WTC11 (cell line): ENCODE data around the gene KRABD2.

Source experiments
- ATAC-seq: fragments of 200-7000 bp; cut with Tn5 transposase; 2 replicates; pipeline ENCODE4 v1.10.0; 2021; ENCODE audit warnings: mild to moderate bottlenecking, moderate library complexity
- CTCF ChIA-PET: fragments of 300-600 bp; sonication (Branson Sonifier 250); formaldehyde crosslinking; loops from one replicate; lab custom pipeline; 2021; ENCODE audit warnings: antibody characterized with exemption; lab: Charles Lee
- POLR2A ChIA-PET: fragments of 350-600 bp; sonication (Branson Sonifier 250); formaldehyde crosslinking; loops from one replicate; lab custom pipeline; 2021; ENCODE audit warnings: antibody characterized with exemption; lab: Charles Lee
- DNase-seq: peaks from one replicate; pipeline ENCODE4 v3.0.0; 2021; ENCODE audit warnings: low spot score
- H3K27ac Mint-ChIP-seq: 2 replicates; pipeline ENCODE4 v1.8.0; 2021; ENCODE audit warnings: mixed read lengths
- H3K27me3 Mint-ChIP-seq: 2 replicates; pipeline ENCODE4 v1.8.0; 2021; ENCODE audit warnings: low read depth, mild to moderate bottlenecking, moderate library complexity, mixed read lengths
- H3K36me3 Mint-ChIP-seq: 2 replicates; pipeline ENCODE4 v1.8.0; 2021; ENCODE audit warnings: mixed read lengths
- H3K4me1 Mint-ChIP-seq: 2 replicates; pipeline ENCODE4 v1.8.0; 2022; ENCODE audit warnings: mixed read lengths
- H3K4me3 Mint-ChIP-seq: 2 replicates; pipeline ENCODE4 v1.8.0; 2021; ENCODE audit warnings: mild to moderate bottlenecking, moderate library complexity, mixed read lengths
- H3K9me3 Mint-ChIP-seq: 2 replicates; pipeline ENCODE4 v1.8.0; 2021; ENCODE audit warnings: mixed read lengths
- ATF1 ChIP-seq: sonication (generic); formaldehyde crosslinking; IDR thresholded peaks from 2 replicates; pipeline ENCODE4 v1.8.1; 2023; ENCODE audit warnings: mild to moderate bottlenecking, moderate library complexity, missing genetic modification reagents
- NFYB ChIP-seq: sonication (generic); formaldehyde crosslinking; conservative IDR thresholded peaks from 2 replicates; pipeline ENCODE4 v1.8.0; 2022; ENCODE audit warnings: low read depth, missing genetic modification reagents
- SOX15 ChIP-seq: fragments of 250-450 bp; sonication (Bioruptor Pico); IDR thresholded peaks from 2 replicates; pipeline ENCODE4 v1.9.0; 2021; ENCODE audit warnings: mild to moderate bottlenecking
- SP1 ChIP-seq: sonication (generic); formaldehyde crosslinking; conservative IDR thresholded peaks from 2 replicates; pipeline ENCODE4 v1.8.1; 2022; ENCODE audit warnings: missing genetic modification reagents
- TP53 ChIP-seq: sonication (generic); formaldehyde crosslinking; IDR thresholded peaks from 2 replicates; pipeline ENCODE4 v1.8.1; 2023; ENCODE audit warnings: mild to moderate bottlenecking, missing genetic modification reagents
- ZNF121 ChIP-seq: sonication (generic); formaldehyde crosslinking; IDR thresholded peaks from 2 replicates; pipeline ENCODE4 v1.8.0; 2023; ENCODE audit warnings: missing genetic modification reagents
- ZNF317 ChIP-seq: sonication (generic); formaldehyde crosslinking; IDR thresholded peaks from 2 replicates; pipeline ENCODE4 v1.8.1; 2023; ENCODE audit warnings: low read depth, mild to moderate bottlenecking, moderate library complexity, missing genetic modification reagents, borderline replicate concordance
- TF ChIP-seq, protein P1 (sequence below): fragments of 250-450 bp; sonication (Bioruptor Pico); IDR thresholded peaks from 2 replicates; pipeline ENCODE4 v1.9.0; 2021; ENCODE audit warnings: mild to moderate bottlenecking
- TF ChIP-seq, protein P2 (sequence below): sonication (generic); formaldehyde crosslinking; IDR thresholded peaks from 2 replicates; pipeline ENCODE4 v1.8.1; 2023; ENCODE audit warnings: mild to moderate bottlenecking, missing genetic modification reagents, moderate library complexity
- TF ChIP-seq, protein P3 (sequence below): sonication (generic); formaldehyde crosslinking; IDR thresholded peaks from 2 replicates; pipeline ENCODE4 v1.8.1; 2023; ENCODE audit warnings: mild to moderate bottlenecking, missing genetic modification reagents, moderate library complexity
- TF ChIP-seq, protein P4 (sequence below): sonication (generic); formaldehyde crosslinking; IDR thresholded peaks from 2 replicates; pipeline ENCODE4 v1.8.0; 2022; ENCODE audit warnings: mild to moderate bottlenecking, missing genetic modification reagents
- TF ChIP-seq, protein P5 (sequence below): sonication (generic); formaldehyde crosslinking; IDR thresholded peaks from 2 replicates; pipeline ENCODE4 v1.8.1; 2022; ENCODE audit warnings: low read depth, mild to moderate bottlenecking, moderate library complexity, missing genetic modification reagents, borderline replicate concordance
- TF ChIP-seq, protein P6 (sequence below): fragments of 250-450 bp; sonication (Bioruptor Pico); IDR thresholded peaks from 2 replicates; pipeline ENCODE4 v2.1.2; 2022; ENCODE audit warnings: mild to moderate bottlenecking, moderate library complexity
- TF ChIP-seq, protein P7 (sequence below): sonication (generic); formaldehyde crosslinking; IDR thresholded peaks from 2 replicates; pipeline ENCODE4 v1.8.1; 2023; ENCODE audit warnings: mild to moderate bottlenecking, missing genetic modification reagents, borderline replicate concordance
- TF ChIP-seq, protein P8 (sequence below): sonication (generic); formaldehyde crosslinking; IDR thresholded peaks from 2 replicates; pipeline ENCODE4 v1.8.1; 2022; ENCODE audit warnings: mild to moderate bottlenecking, missing genetic modification reagents, moderate library complexity, borderline replicate concordance
- TF ChIP-seq, protein P9 (sequence below): sonication (generic); formaldehyde crosslinking; IDR thresholded peaks from 2 replicates; pipeline ENCODE4 v1.8.0; 2022; ENCODE audit warnings: mild to moderate bottlenecking, missing genetic modification reagents

The KRABD2 gene

DNA sequence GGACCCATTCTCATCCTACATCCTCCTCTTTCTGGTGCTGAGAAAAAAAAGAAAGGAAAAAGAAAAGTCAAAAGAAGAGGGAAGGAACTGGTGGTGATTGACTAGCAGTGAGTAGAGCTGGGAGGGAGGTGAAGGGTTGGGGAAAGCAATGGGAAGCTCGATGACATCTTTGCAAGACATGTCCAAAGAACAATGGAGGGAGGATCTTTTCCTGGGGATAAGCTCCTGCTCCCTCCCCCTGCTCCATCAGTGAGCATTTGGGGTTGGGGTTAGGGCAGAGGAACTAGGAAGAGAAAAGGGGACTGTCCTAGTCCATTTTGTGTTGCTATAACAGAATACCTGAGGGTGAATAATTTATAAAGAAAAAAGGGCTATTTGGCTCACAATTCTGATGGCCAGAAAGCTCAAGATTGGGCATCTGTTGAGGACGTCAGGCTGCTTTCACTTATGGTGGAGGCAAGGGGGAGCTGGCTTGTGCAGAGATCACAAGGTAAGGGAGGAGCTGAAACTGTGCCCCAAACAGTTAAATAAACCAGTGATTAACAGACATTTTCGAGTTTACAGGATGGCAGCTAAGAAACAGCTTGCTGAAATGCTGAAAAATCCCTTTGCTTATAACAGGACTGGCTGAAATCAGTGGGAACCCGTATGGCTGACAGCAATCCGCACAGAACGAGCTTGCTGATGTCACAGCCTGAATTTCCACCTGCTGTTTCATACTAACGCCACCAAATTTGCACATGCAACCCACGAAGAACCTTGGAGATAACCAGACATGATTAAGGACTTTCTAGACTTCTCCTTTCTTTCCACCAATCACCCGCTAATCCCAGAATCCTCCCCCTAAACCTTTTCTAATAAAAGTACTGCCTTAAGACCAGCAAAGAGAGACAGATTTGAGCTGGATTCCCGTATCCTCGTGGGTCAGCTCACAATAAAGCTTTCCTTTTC lies 38.4 kb downstream of the KRABD2 start:
- Mint-ChIP-seq H3K9me3 (no peaks in the 10 kb centered on the region), H3K36me3 (no peaks in the 10 kb centered on the region), H3K4me1 (peaks cover 19% of the 10 kb centered on the region), H3K4me3 (no peak overlapping the region), H3K27me3 (no peaks in the 10 kb centered on the region), H3K27ac (peak overlapping the region; percentile 60)
- no peak for ATAC-seq
- TF ChIP-seq, protein P1, sequence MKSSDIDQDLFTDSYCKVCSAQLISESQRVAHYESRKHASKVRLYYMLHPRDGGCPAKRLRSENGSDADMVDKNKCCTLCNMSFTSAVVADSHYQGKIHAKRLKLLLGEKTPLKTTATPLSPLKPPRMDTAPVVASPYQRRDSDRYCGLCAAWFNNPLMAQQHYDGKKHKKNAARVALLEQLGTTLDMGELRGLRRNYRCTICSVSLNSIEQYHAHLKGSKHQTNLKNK (CRISPR knock-in tag): no peak
- TF ChIP-seq, protein P2, sequence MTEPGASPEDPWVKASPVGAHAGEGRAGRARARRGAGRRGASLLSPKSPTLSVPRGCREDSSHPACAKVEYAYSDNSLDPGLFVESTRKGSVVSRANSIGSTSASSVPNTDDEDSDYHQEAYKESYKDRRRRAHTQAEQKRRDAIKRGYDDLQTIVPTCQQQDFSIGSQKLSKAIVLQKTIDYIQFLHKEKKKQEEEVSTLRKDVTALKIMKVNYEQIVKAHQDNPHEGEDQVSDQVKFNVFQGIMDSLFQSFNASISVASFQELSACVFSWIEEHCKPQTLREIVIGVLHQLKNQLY (CRISPR knock-in tag): no peak
- TF ChIP-seq NFYB: no peak
- no peak for TF ChIP-seq ATF1
- no peak for TF ChIP-seq SP1
- no peak for TF ChIP-seq ZNF121 (CRISPR knock-in tag)
- TF ChIP-seq, protein P3, sequence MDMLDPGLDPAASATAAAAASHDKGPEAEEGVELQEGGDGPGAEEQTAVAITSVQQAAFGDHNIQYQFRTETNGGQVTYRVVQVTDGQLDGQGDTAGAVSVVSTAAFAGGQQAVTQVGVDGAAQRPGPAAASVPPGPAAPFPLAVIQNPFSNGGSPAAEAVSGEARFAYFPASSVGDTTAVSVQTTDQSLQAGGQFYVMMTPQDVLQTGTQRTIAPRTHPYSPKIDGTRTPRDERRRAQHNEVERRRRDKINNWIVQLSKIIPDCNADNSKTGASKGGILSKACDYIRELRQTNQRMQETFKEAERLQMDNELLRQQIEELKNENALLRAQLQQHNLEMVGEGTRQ: no peak
- TF ChIP-seq, protein P4, sequence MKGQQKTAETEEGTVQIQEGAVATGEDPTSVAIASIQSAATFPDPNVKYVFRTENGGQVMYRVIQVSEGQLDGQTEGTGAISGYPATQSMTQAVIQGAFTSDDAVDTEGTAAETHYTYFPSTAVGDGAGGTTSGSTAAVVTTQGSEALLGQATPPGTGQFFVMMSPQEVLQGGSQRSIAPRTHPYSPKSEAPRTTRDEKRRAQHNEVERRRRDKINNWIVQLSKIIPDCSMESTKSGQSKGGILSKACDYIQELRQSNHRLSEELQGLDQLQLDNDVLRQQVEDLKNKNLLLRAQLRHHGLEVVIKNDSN (CRISPR knock-in tag): no peak
- no peak for TF ChIP-seq ZNF317 (CRISPR knock-in tag)
- TF ChIP-seq, protein P5, sequence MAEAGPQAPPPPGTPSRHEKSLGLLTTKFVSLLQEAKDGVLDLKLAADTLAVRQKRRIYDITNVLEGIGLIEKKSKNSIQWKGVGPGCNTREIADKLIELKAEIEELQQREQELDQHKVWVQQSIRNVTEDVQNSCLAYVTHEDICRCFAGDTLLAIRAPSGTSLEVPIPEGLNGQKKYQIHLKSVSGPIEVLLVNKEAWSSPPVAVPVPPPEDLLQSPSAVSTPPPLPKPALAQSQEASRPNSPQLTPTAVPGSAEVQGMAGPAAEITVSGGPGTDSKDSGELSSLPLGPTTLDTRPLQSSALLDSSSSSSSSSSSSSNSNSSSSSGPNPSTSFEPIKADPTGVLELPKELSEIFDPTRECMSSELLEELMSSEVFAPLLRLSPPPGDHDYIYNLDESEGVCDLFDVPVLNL: no peak
- no peak for TF ChIP-seq SOX15 (CRISPR knock-in tag)
- TF ChIP-seq, protein P6, sequence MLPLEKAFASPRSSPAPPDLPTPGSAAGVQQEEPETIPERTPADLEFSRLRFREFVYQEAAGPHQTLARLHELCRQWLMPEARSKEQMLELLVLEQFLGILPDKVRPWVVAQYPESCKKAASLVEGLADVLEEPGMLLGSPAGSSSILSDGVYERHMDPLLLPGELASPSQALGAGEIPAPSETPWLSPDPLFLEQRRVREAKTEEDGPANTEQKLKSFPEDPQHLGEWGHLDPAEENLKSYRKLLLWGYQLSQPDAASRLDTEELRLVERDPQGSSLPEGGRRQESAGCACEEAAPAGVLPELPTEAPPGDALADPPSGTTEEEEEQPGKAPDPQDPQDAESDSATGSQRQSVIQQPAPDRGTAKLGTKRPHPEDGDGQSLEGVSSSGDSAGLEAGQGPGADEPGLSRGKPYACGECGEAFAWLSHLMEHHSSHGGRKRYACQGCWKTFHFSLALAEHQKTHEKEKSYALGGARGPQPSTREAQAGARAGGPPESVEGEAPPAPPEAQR (CRISPR knock-in tag): no peak
- TF ChIP-seq, protein P7, sequence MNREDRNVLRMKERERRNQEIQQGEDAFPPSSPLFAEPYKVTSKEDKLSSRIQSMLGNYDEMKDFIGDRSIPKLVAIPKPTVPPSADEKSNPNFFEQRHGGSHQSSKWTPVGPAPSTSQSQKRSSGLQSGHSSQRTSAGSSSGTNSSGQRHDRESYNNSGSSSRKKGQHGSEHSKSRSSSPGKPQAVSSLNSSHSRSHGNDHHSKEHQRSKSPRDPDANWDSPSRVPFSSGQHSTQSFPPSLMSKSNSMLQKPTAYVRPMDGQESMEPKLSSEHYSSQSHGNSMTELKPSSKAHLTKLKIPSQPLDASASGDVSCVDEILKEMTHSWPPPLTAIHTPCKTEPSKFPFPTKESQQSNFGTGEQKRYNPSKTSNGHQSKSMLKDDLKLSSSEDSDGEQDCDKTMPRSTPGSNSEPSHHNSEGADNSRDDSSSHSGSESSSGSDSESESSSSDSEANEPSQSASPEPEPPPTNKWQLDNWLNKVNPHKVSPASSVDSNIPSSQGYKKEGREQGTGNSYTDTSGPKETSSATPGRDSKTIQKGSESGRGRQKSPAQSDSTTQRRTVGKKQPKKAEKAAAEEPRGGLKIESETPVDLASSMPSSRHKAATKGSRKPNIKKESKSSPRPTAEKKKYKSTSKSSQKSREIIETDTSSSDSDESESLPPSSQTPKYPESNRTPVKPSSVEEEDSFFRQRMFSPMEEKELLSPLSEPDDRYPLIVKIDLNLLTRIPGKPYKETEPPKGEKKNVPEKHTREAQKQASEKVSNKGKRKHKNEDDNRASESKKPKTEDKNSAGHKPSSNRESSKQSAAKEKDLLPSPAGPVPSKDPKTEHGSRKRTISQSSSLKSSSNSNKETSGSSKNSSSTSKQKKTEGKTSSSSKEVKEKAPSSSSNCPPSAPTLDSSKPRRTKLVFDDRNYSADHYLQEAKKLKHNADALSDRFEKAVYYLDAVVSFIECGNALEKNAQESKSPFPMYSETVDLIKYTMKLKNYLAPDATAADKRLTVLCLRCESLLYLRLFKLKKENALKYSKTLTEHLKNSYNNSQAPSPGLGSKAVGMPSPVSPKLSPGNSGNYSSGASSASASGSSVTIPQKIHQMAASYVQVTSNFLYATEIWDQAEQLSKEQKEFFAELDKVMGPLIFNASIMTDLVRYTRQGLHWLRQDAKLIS: no peak
- TF ChIP-seq, protein P8, sequence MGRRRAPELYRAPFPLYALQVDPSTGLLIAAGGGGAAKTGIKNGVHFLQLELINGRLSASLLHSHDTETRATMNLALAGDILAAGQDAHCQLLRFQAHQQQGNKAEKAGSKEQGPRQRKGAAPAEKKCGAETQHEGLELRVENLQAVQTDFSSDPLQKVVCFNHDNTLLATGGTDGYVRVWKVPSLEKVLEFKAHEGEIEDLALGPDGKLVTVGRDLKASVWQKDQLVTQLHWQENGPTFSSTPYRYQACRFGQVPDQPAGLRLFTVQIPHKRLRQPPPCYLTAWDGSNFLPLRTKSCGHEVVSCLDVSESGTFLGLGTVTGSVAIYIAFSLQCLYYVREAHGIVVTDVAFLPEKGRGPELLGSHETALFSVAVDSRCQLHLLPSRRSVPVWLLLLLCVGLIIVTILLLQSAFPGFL: no peak
- TF ChIP-seq, protein P9, sequence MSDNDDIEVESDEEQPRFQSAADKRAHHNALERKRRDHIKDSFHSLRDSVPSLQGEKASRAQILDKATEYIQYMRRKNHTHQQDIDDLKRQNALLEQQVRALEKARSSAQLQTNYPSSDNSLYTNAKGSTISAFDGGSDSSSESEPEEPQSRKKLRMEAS (CRISPR knock-in tag): no peak
- TF ChIP-seq TP53: no peak
- ChIA-PET POLR2A (interaction anchor here (0.6 to 1.9 kb wide), 7 partner anchors 9 to 1017 kb away, joined by 3 to 11 read pairs (median 4); partner anchors contain the start of genes KRABD2, NDEL1 and SLC25A35), CTCF (interaction anchor here (0.5 to 3.9 kb wide), 15 partner anchors 8 to 452 kb away, joined by 3 to 34 read pairs (median 4); partner anchors contain the start of genes KRABD2 and SLC25A35)
- DNase-seq: no peak
